Measurements from ENCODE around the gene NAGLU. TPM values are rescaled to one million over a fixed set of nuclear protein-coding genes. Genes with fewer than 3 reads are reported as not detected.

NAGLU gene
- 6.6 TPM for polyA plus RNA-seq (2012; ENCODE audit: missing spikeins)

GRCh38 chr17:42536048-42536371 is at the start of gene NAGLU:
TSS of gene NAGLU (plus strand) at chr17:42536241. CDS start at chr17:42536273, 32 bp downstream.
- peak; percentile 87 for FAIRE-seq

GRCh38 chr17:42488032-42488431 is 48.0 kb upstream of the NAGLU start:
- FAIRE-seq (no peak), DNase-seq (ENCODE audit: insufficient read length) (no peak)
- TF ChIP-seq TAF1 (IDR thresholded peaks at IDR 0.05; ENCODE audit: borderline replicate concordance, low read depth, low read length) (no peak), POLR2A (IDR thresholded peaks at IDR 0.05; ENCODE audit: low read depth, low read length) (no peak), POLR2AphosphoS5 (IDR thresholded peaks at IDR 0.05; ENCODE audit: low read depth, low read length) (no peak)

More at GRCh38 chr17:42536048-42536371, at the start of gene NAGLU:
- DNase-seq (ENCODE audit: insufficient read length), result peak; percentile 100
- peak; percentile 70 for TF ChIP-seq TAF1 (IDR thresholded peaks at IDR 0.05; ENCODE audit: borderline replicate concordance, low read depth, low read length)
- TF ChIP-seq POLR2AphosphoS5 (IDR thresholded peaks at IDR 0.05; ENCODE audit: low read depth, low read length), result no peak; the same call in 1 of the 2 replicates
- TF ChIP-seq POLR2A (IDR thresholded peaks at IDR 0.05; ENCODE audit: low read depth, low read length), result peak; percentile 72

- no peak for DNase-seq (ENCODE audit: insufficient read length)
- no peak for TF ChIP-seq TAF1 (IDR thresholded peaks at IDR 0.05; ENCODE audit: borderline replicate concordance, low read depth, low read length)
- TF ChIP-seq POLR2A (IDR thresholded peaks at IDR 0.05; ENCODE audit: low read depth, low read length), result no peak
- no peak for TF ChIP-seq POLR2AphosphoS5 (IDR thresholded peaks at IDR 0.05; ENCODE audit: low read depth, low read length)
- FAIRE-seq, result no peak
These were observed 42.7 kb upstream of the NAGLU start for GRCh38 chr17:42493319-42493718.

GRCh38 chr17:42494673-42495072 is 41.4 kb upstream of the NAGLU start:
- TF ChIP-seq TAF1 (IDR thresholded peaks at IDR 0.05; ENCODE audit: borderline replicate concordance, low read depth, low read length), result no peak
- TF ChIP-seq POLR2A (IDR thresholded peaks at IDR 0.05; ENCODE audit: low read depth, low read length), result no peak
- no peak for TF ChIP-seq POLR2AphosphoS5 (IDR thresholded peaks at IDR 0.05; ENCODE audit: low read depth, low read length)
- DNase-seq (ENCODE audit: insufficient read length) (no peak), FAIRE-seq (no peak)

- FAIRE-seq (no peak), DNase-seq (ENCODE audit: insufficient read length) (no peak)
- TF ChIP-seq POLR2A (IDR thresholded peaks at IDR 0.05; ENCODE audit: low read depth, low read length) (no peak), TAF1 (IDR thresholded peaks at IDR 0.05; ENCODE audit: borderline replicate concordance, low read depth, low read length) (no peak), POLR2AphosphoS5 (IDR thresholded peaks at IDR 0.05; ENCODE audit: low read depth, low read length) (no peak)
These were observed 37.2 kb upstream of the NAGLU start for GRCh38 chr17:42498828-42499227.

- no peak for TF ChIP-seq POLR2A (IDR thresholded peaks at IDR 0.05; ENCODE audit: low read depth, low read length)
- TF ChIP-seq POLR2AphosphoS5 (IDR thresholded peaks at IDR 0.05; ENCODE audit: low read depth, low read length), result no peak
- TF ChIP-seq TAF1 (IDR thresholded peaks at IDR 0.05; ENCODE audit: borderline replicate concordance, low read depth, low read length), result no peak
- FAIRE-seq (no peak), DNase-seq (ENCODE audit: insufficient read length) (no peak)
These were observed 34.0 kb upstream of the NAGLU start for GRCh38 chr17:42502091-42502490.

GRCh38 chr17:42502926-42503325 is 33.1 kb upstream of the NAGLU start:
- TF ChIP-seq POLR2A (IDR thresholded peaks at IDR 0.05; ENCODE audit: low read depth, low read length) (no peak), POLR2AphosphoS5 (IDR thresholded peaks at IDR 0.05; ENCODE audit: low read depth, low read length) (no peak), TAF1 (IDR thresholded peaks at IDR 0.05; ENCODE audit: borderline replicate concordance, low read depth, low read length) (no peak)
- no peak for FAIRE-seq
- DNase-seq (ENCODE audit: insufficient read length), result no peak

- FAIRE-seq (no peak), DNase-seq (ENCODE audit: insufficient read length) (no peak)
- TF ChIP-seq POLR2A (IDR thresholded peaks at IDR 0.05; ENCODE audit: low read depth, low read length) (no peak), TAF1 (IDR thresholded peaks at IDR 0.05; ENCODE audit: borderline replicate concordance, low read depth, low read length) (no peak), POLR2AphosphoS5 (IDR thresholded peaks at IDR 0.05; ENCODE audit: low read depth, low read length) (no peak)
These were observed 28.4 kb upstream of the NAGLU start for GRCh38 chr17:42507671-42508070.

- FAIRE-seq (no peak), DNase-seq (ENCODE audit: insufficient read length) (no peak)
- TF ChIP-seq TAF1 (IDR thresholded peaks at IDR 0.05; ENCODE audit: borderline replicate concordance, low read depth, low read length) (no peak), POLR2AphosphoS5 (IDR thresholded peaks at IDR 0.05; ENCODE audit: low read depth, low read length) (no peak)
These were observed 27.4 kb upstream of the NAGLU start for GRCh38 chr17:42508426-42509165.

GRCh38 chr17:42509409-42509808 is 26.6 kb upstream of the NAGLU start:
- no peak for TF ChIP-seq POLR2AphosphoS5 (IDR thresholded peaks at IDR 0.05; ENCODE audit: low read depth, low read length)
- TF ChIP-seq TAF1 (IDR thresholded peaks at IDR 0.05; ENCODE audit: borderline replicate concordance, low read depth, low read length), result no peak
- TF ChIP-seq POLR2A (IDR thresholded peaks at IDR 0.05; ENCODE audit: low read depth, low read length), result no peak
- no peak for DNase-seq (ENCODE audit: insufficient read length)
- no peak for FAIRE-seq

- DNase-seq (ENCODE audit: insufficient read length) (no peak), FAIRE-seq (no peak)
- no peak for TF ChIP-seq POLR2A (IDR thresholded peaks at IDR 0.05; ENCODE audit: low read depth, low read length)
- no peak for TF ChIP-seq POLR2AphosphoS5 (IDR thresholded peaks at IDR 0.05; ENCODE audit: low read depth, low read length)
- no peak for TF ChIP-seq TAF1 (IDR thresholded peaks at IDR 0.05; ENCODE audit: borderline replicate concordance, low read depth, low read length)
These were observed 26.2 kb upstream of the NAGLU start for GRCh38 chr17:42509841-42510240.

- no peak for TF ChIP-seq POLR2A (IDR thresholded peaks at IDR 0.05; ENCODE audit: low read depth, low read length)
- no peak for TF ChIP-seq TAF1 (IDR thresholded peaks at IDR 0.05; ENCODE audit: borderline replicate concordance, low read depth, low read length)
- TF ChIP-seq POLR2AphosphoS5 (IDR thresholded peaks at IDR 0.05; ENCODE audit: low read depth, low read length), result no peak
- DNase-seq (ENCODE audit: insufficient read length) (no peak), FAIRE-seq (no peak)
These were observed 23.8 kb upstream of the NAGLU start for GRCh38 chr17:42512246-42512645.
